SH-SY5Y (cell line): ENCODE data around the gene APLP2.

Source experiments
- GATA2 ChIP-seq: IDR thresholded peaks from 2 replicates; pipeline ENCODE4 v1.6.1; 2011; ENCODE audit warnings: mild to moderate bottlenecking, low read depth, low read length
- GATA3 ChIP-seq: IDR thresholded peaks from 2 replicates; pipeline ENCODE4 v1.6.1; 2011; ENCODE audit warnings: low read depth, mild to moderate bottlenecking, low read length, moderate library complexity

DNA sequence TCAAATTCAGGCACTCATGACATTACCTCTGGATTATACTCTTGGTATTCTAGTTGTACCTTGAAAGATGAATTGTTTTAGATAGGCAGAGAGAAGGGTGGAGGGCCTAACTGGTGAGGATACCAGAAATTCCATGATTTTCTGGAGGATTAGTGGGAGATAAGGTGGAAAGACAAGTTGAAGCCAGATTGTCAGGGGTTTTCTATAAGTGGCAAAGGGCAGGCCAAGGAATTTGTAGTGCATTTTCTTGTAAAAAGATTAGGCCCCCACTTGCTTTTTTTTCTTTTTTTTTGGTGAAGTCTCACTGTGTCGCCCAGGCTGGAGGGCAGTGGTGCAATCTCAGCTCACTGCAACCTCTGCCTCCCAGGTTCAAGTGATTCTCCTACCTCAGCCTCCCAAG is 38.6 kb upstream of the APLP2 start:
- TF ChIP-seq GATA2, result no peak
- no peak for TF ChIP-seq GATA3
